Right lobe of liver (tissue), 4 donors: ENCODE results near the gene PCDHA11.
A peak's percentile ranks its signal among the peaks of the same experiment; 100 is the strongest.

Source experiments
- POLR2A ChIP-seq: fragments of 450-650 bp; IDR thresholded peaks from one replicate; pipeline ENCODE4 v1.6.1; 2017; ENCODE audit warnings: antibody characterized with exemption, mild to moderate bottlenecking
- TF ChIP-seq, protein P1 (sequence below), 4 donors: fragments of 200-600 bp in 3 of 4; fragments of 450-650 bp in 1 of 4; IDR thresholded peaks; one replicate each; pipeline versions ENCODE4 v1.5.1 to v1.8.0; 2016 to 2022; ENCODE audit warnings: antibody characterized with exemption in 4 of 4, mild to moderate bottlenecking in 2 of 4
- donor health status: DM: no; HTN: no; CAD: no.
- donor health status: DM: no; HTN: no; CAD: no.
- donor health status: DM: no; HTN: yes; CAD: no.

DNA sequence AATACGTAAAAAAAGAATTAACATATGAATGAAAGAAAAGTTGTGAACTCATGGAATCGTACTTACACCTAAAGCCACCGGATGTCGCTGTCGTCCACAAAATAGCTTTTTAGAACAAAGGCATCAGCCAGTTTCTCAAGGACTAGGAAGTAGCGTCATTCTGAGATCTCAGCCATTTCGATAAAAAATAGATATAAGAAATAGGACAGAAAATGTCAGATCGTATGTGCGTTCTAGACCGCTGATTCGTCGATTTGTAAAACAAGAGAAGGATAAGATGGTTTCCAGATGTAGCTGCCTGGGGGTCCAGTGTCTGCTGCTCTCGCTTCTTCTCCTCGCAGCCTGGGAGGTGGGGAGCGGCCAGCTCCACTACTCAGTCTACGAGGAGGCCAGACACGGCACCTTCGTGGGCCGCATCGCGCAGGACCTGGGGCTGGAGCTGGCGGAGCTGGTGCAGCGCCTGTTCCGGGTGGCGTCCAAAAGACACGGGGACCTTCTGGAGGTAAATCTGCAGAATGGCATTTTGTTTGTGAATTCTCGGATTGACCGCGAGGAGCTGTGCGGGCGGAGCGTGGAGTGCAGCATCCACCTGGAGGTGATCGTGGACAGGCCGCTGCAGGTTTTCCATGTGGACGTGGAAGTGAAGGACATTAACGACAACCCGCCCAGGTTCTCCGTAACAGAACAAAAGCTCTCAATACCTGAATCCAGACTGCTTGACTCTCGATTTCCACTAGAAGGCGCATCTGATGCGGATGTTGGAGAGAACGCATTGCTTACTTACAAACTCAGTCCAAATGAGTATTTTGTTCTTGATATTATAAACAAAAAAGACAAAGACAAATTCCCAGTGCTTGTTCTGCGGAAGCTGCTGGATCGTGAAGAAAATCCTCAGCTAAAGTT, 12.7 kb upstream of the PCDHA11 start, which contains the start of gene PCDHA10:
- TF ChIP-seq, protein P1, sequence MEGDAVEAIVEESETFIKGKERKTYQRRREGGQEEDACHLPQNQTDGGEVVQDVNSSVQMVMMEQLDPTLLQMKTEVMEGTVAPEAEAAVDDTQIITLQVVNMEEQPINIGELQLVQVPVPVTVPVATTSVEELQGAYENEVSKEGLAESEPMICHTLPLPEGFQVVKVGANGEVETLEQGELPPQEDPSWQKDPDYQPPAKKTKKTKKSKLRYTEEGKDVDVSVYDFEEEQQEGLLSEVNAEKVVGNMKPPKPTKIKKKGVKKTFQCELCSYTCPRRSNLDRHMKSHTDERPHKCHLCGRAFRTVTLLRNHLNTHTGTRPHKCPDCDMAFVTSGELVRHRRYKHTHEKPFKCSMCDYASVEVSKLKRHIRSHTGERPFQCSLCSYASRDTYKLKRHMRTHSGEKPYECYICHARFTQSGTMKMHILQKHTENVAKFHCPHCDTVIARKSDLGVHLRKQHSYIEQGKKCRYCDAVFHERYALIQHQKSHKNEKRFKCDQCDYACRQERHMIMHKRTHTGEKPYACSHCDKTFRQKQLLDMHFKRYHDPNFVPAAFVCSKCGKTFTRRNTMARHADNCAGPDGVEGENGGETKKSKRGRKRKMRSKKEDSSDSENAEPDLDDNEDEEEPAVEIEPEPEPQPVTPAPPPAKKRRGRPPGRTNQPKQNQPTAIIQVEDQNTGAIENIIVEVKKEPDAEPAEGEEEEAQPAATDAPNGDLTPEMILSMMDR (IDR thresholded peaks at IDR 0.05), result peak in 1 of 4 donors; percentile 11
- no peak for TF ChIP-seq POLR2A
